ENCODE data around the gene METTL17.
"Not testable (repeated sequence)": the region's sequence is repeated elsewhere in the genome, so short reads cannot be mapped to it uniquely, and the experiment has no call there.

Gene METTL17

GRCh38 chr14:20989787-20990600 is at the start of gene METTL17:
Gene METTL17 (plus strand): TSS chr14:20989980. CDS start chr14:20990003, 23 bp downstream.
- DNase-seq (ENCODE audit: low read depth) = peak; percentile 91

GRCh38 chr14:20945146-20945545 is 44.6 kb upstream of the METTL17 start:
- not testable (repeated sequence) for DNase-seq (ENCODE audit: low read depth)

GRCh38 chr14:20946707-20947106 is 43.1 kb upstream of the METTL17 start:
- DNase-seq (ENCODE audit: low read depth) = not testable (repeated sequence)

GRCh38 chr14:20954736-20955537 is 34.8 kb upstream of the METTL17 start, which contains the start of gene RNASE2:
Gene RNASE2 (plus strand): TSS chr14:20955487. CDS start chr14:20955772, 285 bp downstream.
- DNase-seq (ENCODE audit: low read depth) = not testable (repeated sequence)

- DNase-seq (ENCODE audit: low read depth) = not testable (repeated sequence)
Measured at GRCh38 chr14:20955538-20955873, 34.3 kb upstream of the METTL17 start.

- DNase-seq (ENCODE audit: low read depth) = no peak
Measured at GRCh38 chr14:20956376-20956976, 33.3 kb upstream of the METTL17 start.

GRCh38 chr14:20958946-20959345 is 30.8 kb upstream of the METTL17 start:
- DNase-seq (ENCODE audit: low read depth) = not testable (repeated sequence)

- no peak for DNase-seq (ENCODE audit: low read depth)
Measured at GRCh38 chr14:20969336-20969735, 20.4 kb upstream of the METTL17 start.

GRCh38 chr14:20970647-20970982 is 19.2 kb upstream of the METTL17 start:
- no peak for DNase-seq (ENCODE audit: low read depth)

GRCh38 chr14:20970983-20971704 is 18.6 kb upstream of the METTL17 start:
- peak; percentile 48 for DNase-seq (ENCODE audit: low read depth)

GRCh38 chr14:20971705-20972021 is 18.1 kb upstream of the METTL17 start:
- DNase-seq (ENCODE audit: low read depth) = no peak

- no peak for DNase-seq (ENCODE audit: low read depth)
Measured at GRCh38 chr14:20973501-20973900, 16.3 kb upstream of the METTL17 start.

- DNase-seq (ENCODE audit: low read depth) = no peak
Measured at GRCh38 chr14:20976291-20976690, 13.5 kb upstream of the METTL17 start.

GRCh38 chr14:20978687-20979086 is 11.1 kb upstream of the METTL17 start:
- DNase-seq (ENCODE audit: low read depth) = no peak

GRCh38 chr14:20980906-20981305 is 8.9 kb upstream of the METTL17 start:
- DNase-seq (ENCODE audit: low read depth) = no peak

GRCh38 chr14:20982646-20983369 is 7.0 kb upstream of the METTL17 start:
- DNase-seq (ENCODE audit: low read depth) = no peak

GRCh38 chr14:20985650-20986049 is 4.1 kb upstream of the METTL17 start:
- not testable (repeated sequence) for DNase-seq (ENCODE audit: low read depth)

- peak; percentile 82 for DNase-seq (ENCODE audit: low read depth)
Measured at GRCh38 chr14:20986811-20987210, 3.0 kb upstream of the METTL17 start.

- DNase-seq (ENCODE audit: low read depth) = no peak
Measured at GRCh38 chr14:20988717-20989470, 886 bp upstream of the METTL17 start.

- DNase-seq (ENCODE audit: low read depth) = no peak
Measured at GRCh38 chr14:20989471-20989786, 351 bp upstream of the METTL17 start.

GRCh38 chr14:20996521-20996920 is 6.7 kb downstream of the METTL17 start:
- no peak for DNase-seq (ENCODE audit: low read depth)
